B cell (primary cell): ENCODE data around the gene MEIS2.

ENCODE experiments used
- EZH2 ChIP-seq: IDR thresholded peaks from 2 replicates; pipeline ENCODE4 v1.6.1; 2012; ENCODE audit warnings: borderline replicate concordance, low read depth, mild to moderate bottlenecking, moderate library complexity, low read length; ENCODE audit not compliant: insufficient read depth, poor library complexity, severe bottlenecking
- TF ChIP-seq, protein P1 (sequence below): fragments of 200-600 bp; IDR thresholded peaks from one replicate; pipeline ENCODE4 v1.8.0; 2022; ENCODE audit warnings: antibody characterized with exemption, mild to moderate bottlenecking

DNA sequence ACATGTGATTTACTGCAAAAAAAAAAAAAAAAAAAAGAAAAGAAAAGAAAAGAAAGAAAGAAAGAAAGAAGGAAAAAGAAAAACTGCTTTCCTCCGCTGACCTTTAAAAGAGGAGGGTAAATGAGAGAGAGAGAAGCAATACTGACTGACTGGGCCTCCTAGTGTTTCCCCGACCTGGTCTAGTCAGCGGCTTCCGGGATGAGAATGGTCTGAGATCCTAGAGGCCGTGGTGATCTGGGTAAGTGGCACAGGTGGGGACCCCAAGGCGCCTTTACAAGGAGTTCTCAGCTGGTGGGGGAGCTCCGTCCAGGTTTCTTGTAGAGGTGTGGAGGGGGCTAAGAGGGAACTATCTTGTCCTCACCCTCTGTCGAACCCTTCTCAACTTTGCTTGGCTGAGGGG is 223.1 kb downstream of the MEIS2 start:
- TF ChIP-seq, protein P1, sequence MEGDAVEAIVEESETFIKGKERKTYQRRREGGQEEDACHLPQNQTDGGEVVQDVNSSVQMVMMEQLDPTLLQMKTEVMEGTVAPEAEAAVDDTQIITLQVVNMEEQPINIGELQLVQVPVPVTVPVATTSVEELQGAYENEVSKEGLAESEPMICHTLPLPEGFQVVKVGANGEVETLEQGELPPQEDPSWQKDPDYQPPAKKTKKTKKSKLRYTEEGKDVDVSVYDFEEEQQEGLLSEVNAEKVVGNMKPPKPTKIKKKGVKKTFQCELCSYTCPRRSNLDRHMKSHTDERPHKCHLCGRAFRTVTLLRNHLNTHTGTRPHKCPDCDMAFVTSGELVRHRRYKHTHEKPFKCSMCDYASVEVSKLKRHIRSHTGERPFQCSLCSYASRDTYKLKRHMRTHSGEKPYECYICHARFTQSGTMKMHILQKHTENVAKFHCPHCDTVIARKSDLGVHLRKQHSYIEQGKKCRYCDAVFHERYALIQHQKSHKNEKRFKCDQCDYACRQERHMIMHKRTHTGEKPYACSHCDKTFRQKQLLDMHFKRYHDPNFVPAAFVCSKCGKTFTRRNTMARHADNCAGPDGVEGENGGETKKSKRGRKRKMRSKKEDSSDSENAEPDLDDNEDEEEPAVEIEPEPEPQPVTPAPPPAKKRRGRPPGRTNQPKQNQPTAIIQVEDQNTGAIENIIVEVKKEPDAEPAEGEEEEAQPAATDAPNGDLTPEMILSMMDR, result no peak
- TF ChIP-seq EZH2, result no peak
